Mesodermal cell (in vitro differentiated cells): Measurements from ENCODE around the gene SND1.

Experiments
- H3K27ac ChIP-seq: 2 replicates; pipeline ENCODE4 v1.7.0; 2013; ENCODE audit warnings: mild to moderate bottlenecking, low read depth, low read length, moderate library complexity; ENCODE audit not compliant: severe bottlenecking
- H3K36me3 ChIP-seq: 2 replicates; pipeline ENCODE4 v1.7.1; 2013; ENCODE audit warnings: mild to moderate bottlenecking, low read length, moderate library complexity; ENCODE audit not compliant: control insufficient read depth, insufficient read depth
- H3K4me1 ChIP-seq: one replicate; pipeline ENCODE4 v1.7.1; 2013; ENCODE audit warnings: mild to moderate bottlenecking, low read length; ENCODE audit not compliant: insufficient read depth, control insufficient read depth, poor library complexity, severe bottlenecking
- H3K4me3 ChIP-seq: 2 replicates; pipeline ENCODE4 v1.7.0; 2013; ENCODE audit warnings: low read length, control low read depth, mild to moderate bottlenecking; ENCODE audit not compliant: insufficient read depth, poor library complexity, severe bottlenecking; ENCODE audit errors: extremely low read depth
- H3K9me3 ChIP-seq: 2 replicates; pipeline ENCODE4 v1.7.1; 2013; ENCODE audit warnings: mild to moderate bottlenecking, low read length, moderate library complexity; ENCODE audit not compliant: control insufficient read depth
- WGBS, 2 experiments: methylation state at CpG; one replicate each; pipeline ENCODE4 v1.1.5; 2013; ENCODE audit warnings: missing lambda C conversion rate in 2 of 2; ENCODE audit not compliant: insufficient coverage in 2 of 2; 5-methylcytosine and 5-hydroxymethylcytosine counted together

SND1 gene

GRCh38 chr7:128039544-128039953, 387.6 kb downstream of the SND1 start:
- H3K4me1 ChIP-seq: no peaks in the 10 kb centered on the region
- WGBS, 2 experiments: 85 to 96% methylated on average over 1 to 3 of the region's 4 CpGs
- H3K9me3 ChIP-seq: no peaks in the 10 kb centered on the region
- H3K4me3 ChIP-seq: no peak overlapping the region
- H3K27ac ChIP-seq: no peak overlapping the region
- H3K36me3 ChIP-seq: peaks cover 11% of the 10 kb centered on the region

DNA sequence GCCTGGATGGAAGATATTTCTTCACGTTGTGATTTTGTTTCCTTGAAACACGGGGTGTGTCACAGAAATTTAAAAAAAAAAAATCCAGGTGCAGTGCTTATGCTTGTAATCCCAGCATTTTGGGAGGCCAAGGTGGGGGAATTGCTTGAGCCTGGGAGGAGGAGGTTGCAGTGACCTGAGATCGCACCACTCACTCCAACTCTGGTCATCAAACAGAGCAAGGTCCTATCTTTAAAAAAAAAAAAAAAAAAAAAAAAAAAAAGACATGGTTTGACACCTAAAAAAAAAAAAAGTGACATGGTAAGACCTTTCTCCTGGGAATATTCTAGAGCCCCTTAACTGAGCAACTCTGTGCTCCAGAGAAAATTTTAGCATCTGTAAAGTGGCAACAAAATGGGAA, 388.2 kb downstream of the SND1 start:
- no peaks in the 10 kb centered on the region for H3K9me3 ChIP-seq
- H3K4me1 ChIP-seq: no peaks in the 10 kb centered on the region
- H3K36me3 ChIP-seq: peaks cover 11% of the 10 kb centered on the region
- WGBS, 2 experiments: 100% methylated on average over 2 of the region's 3 CpGs; no CpG with 5 or more reads in 1 of the 2 experiments
- H3K27ac ChIP-seq: no peak overlapping the region
- no peak overlapping the region for H3K4me3 ChIP-seq

DNA sequence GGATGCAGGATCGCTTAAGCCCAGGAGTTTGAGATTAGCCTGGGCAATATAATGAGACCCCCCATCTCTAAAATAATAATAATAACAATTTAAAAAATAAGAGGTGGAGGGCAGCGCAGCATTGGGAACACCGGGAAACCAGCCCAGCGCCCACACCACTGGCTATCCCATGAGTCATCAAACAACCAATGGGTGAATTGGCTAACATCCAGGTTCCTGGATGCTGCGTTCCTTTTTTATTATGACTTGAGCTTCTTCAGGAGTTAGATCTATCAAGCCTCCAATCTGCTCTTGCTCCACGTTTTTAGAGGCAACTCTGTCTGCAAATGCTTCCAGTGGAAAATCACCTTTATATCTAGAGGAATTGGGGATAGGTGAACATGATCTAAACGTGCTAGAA, 389.2 kb downstream of the SND1 start:
- WGBS, 2 experiments: 86 to 100% methylated on average over 1 to 3 of the region's 7 CpGs
- peaks cover 11% of the 10 kb centered on the region for H3K36me3 ChIP-seq
- H3K4me3 ChIP-seq: no peak overlapping the region
- no peak overlapping the region for H3K27ac ChIP-seq
- H3K4me1 ChIP-seq: peaks cover 7% of the 10 kb centered on the region
- H3K9me3 ChIP-seq: no peaks in the 10 kb centered on the region

GRCh38 chr7:128042012-128042411, 390.0 kb downstream of the SND1 start:
- H3K9me3 ChIP-seq: no peaks in the 10 kb centered on the region
- H3K4me3 ChIP-seq: no peak overlapping the region
- H3K4me1 ChIP-seq: peaks cover 7% of the 10 kb centered on the region
- 95 to 100% methylated on average over 1 to 2 of the region's 2 CpGs for WGBS, 2 experiments
- no peak overlapping the region for H3K27ac ChIP-seq
- peaks cover 12% of the 10 kb centered on the region for H3K36me3 ChIP-seq

- Histone ChIP-seq H3K9me3 (no peaks in the 10 kb centered on the region), H3K4me1 (peaks cover 7% of the 10 kb centered on the region), H3K36me3 (peaks cover 14% of the 10 kb centered on the region), H3K27ac (no peak overlapping the region), H3K4me3 (no peak overlapping the region)
- whole genome bisulfite sequencing, 2 experiments: 93 to 95% methylated on average over 3 to 4 of the region's 5 CpGs
Observed at GRCh38 chr7:128044064-128044463, 392.1 kb downstream of the SND1 start.

DNA sequence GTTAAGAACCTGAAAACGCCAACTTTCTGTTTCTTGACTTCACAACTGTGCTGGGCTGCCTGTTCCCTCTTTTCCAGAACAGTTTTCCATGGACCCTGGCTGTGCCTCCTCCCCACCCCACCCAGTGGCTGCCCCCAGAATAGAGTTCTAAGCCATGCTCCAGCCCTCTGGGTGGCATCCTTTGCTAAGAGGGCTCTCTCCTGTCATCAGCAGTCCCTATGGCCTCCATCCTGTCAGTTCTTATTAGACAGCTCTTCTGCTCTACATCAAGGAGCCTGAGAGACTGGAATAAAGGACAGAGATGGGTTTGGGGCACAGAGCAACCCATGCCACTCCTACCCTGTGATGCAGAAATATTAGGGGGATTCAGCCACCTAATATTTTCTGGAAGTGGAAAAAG, 393.2 kb downstream of the SND1 start:
- no peaks in the 10 kb centered on the region for H3K9me3 ChIP-seq
- 100% methylated on average over 1 of the region's 1 CpG; no CpG with 5 or more reads in 1 of the 2 experiments for WGBS, 2 experiments
- peaks cover 14% of the 10 kb centered on the region for H3K36me3 ChIP-seq
- H3K4me3 ChIP-seq: no peak overlapping the region
- peaks cover 7% of the 10 kb centered on the region for H3K4me1 ChIP-seq
- no peak overlapping the region for H3K27ac ChIP-seq

GRCh38 chr7:128045766-128046165, 393.8 kb downstream of the SND1 start:
- Histone ChIP-seq H3K9me3 (no peaks in the 10 kb centered on the region), H3K4me3 (no peak overlapping the region), H3K27ac (no peak overlapping the region), H3K36me3 (peaks cover 14% of the 10 kb centered on the region), H3K4me1 (peaks cover 7% of the 10 kb centered on the region)
- WGBS, 2 experiments: no CpG with 5 or more reads among the region's 1 CpG

DNA sequence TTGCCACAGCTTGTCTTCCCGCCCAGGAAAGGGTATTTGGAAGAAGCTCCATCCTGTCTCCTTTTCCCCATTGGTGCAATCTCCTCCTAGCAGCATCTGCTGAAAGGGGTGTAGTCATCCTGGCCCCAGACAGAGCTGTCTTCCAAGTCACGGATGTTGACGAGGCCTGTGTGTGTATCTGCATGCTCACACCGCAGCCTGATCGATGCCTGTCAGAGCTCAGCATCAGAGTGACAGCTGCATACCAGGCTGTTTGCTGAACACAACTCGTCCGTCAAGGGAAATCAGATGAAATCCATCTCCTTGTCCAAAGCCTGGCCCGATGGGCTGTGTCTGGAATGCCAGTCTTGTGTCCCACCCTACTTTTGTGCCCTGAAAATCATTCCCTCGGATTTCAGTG, 400.4 kb downstream of the SND1 start:
- H3K9me3 ChIP-seq: no peaks in the 10 kb centered on the region
- H3K4me1 ChIP-seq: peaks cover 14% of the 10 kb centered on the region
- WGBS, 2 experiments: 96 to 98% methylated on average over 8 to 9 of the region's 9 CpGs
- no peak overlapping the region for H3K4me3 ChIP-seq
- H3K36me3 ChIP-seq: peaks cover 24% of the 10 kb centered on the region
- no peak overlapping the region for H3K27ac ChIP-seq

DNA sequence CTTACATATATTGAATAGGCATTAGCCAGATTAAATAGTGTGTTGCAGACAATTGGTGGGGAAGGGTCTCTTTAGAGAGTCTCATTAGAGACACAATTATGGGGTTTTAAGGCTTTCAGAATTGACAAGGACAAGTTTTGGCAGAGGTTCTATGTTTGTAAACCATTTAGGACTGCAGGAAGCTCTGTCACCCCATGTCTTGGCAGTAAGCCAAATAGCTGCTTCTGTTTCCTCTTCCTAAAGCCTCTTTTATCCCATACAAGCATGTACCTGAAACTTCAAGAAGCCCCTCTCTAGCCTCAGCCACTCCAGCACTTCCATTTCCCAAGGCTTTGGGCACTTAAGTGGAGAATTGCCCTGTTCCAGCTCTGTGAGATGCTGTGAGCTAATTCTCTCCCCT, 401.0 kb downstream of the SND1 start:
- Histone ChIP-seq H3K27ac (no peak overlapping the region), H3K4me3 (no peak overlapping the region), H3K36me3 (peaks cover 29% of the 10 kb centered on the region), H3K4me1 (peaks cover 14% of the 10 kb centered on the region), H3K9me3 (no peaks in the 10 kb centered on the region)

- WGBS, 2 experiments: 97 to 98% methylated on average over 4 to 5 of the region's 5 CpGs
- no peaks in the 10 kb centered on the region for H3K9me3 ChIP-seq
- H3K4me1 ChIP-seq: peaks cover 14% of the 10 kb centered on the region
- H3K4me3 ChIP-seq: no peak overlapping the region
- H3K36me3 ChIP-seq: peaks cover 29% of the 10 kb centered on the region
- no peak overlapping the region for H3K27ac ChIP-seq
Observed at GRCh38 chr7:128053991-128054390, 402.0 kb downstream of the SND1 start.

GRCh38 chr7:128054511-128054910, 402.5 kb downstream of the SND1 start:
- H3K36me3 ChIP-seq: peaks cover 29% of the 10 kb centered on the region
- 92 to 95% methylated on average over 2 to 3 of the region's 4 CpGs for WGBS, 2 experiments
- H3K4me3 ChIP-seq: no peak overlapping the region
- H3K27ac ChIP-seq: no peak overlapping the region
- H3K4me1 ChIP-seq: peaks cover 14% of the 10 kb centered on the region
- H3K9me3 ChIP-seq: no peaks in the 10 kb centered on the region
